ENCODE measurements around the gene LRRC61.
"Not testable (repeated sequence)": the region's sequence is repeated elsewhere in the genome, so short reads cannot be mapped to it uniquely, and the experiment has no call there.

Gene LRRC61

DNA sequence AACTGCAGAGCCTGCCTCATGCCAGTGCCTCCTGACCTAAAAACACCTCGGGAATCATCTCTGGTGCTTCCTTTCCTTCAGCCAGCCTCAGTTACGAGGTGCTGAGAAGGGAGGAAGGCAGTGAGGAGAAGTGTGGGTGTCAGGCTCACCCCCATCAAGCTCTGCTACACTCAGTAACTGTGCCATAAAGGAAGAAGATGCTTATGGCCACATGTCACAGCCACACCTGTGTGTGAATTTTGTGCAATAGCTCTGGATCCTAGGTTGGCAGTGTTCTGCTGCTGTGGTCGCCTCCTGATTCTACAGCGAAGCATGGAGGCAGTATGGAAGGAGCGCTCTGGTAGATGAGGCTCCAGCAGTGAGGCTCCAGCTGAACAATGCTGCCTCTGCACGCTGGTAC is 34.3 kb upstream of the LRRC61 start:
- H3K4me3 ChIP-seq (ENCODE audit: insufficient read depth in 1 of 2, low read depth in 1 of 2, low read length in 2 of 2); H3K27ac ChIP-seq (ENCODE audit: low read length, poor library complexity, severe bottlenecking); H2BK5ac ChIP-seq (ENCODE audit: low read depth, low read length, poor library complexity, severe bottlenecking); H3K23ac ChIP-seq (ENCODE audit: low read length in 2 of 2); H2BK12ac ChIP-seq (ENCODE audit: low read length in 2 of 2); H3K4me2 ChIP-seq (ENCODE audit: low read length, poor library complexity, severe bottlenecking); H2AK5ac ChIP-seq (ENCODE audit: low read length, severe bottlenecking); H3K4me1 ChIP-seq (ENCODE audit: control insufficient read depth, insufficient read depth, low read depth, low read length); H3K36me3 ChIP-seq (ENCODE audit: control insufficient read depth in 1 of 2, insufficient read depth in 2 of 2, low read depth in 1 of 2, low read length in 2 of 2); H3K9ac ChIP-seq (ENCODE audit: low read length); H4K91ac ChIP-seq (ENCODE audit: low read length); H3K27me3 ChIP-seq (ENCODE audit: control insufficient read depth in 1 of 2, insufficient read depth in 1 of 2, low read length in 2 of 2); H3K14ac ChIP-seq (ENCODE audit: low read length in 2 of 2); H3K79me1 ChIP-seq (replicated peaks; ENCODE audit: low read length, poor library complexity, severe bottlenecking); H3K18ac ChIP-seq (ENCODE audit: low read depth in 1 of 2, low read length in 2 of 2); H2BK15ac ChIP-seq (ENCODE audit: low read depth, poor library complexity, severe bottlenecking); DNase-seq; H4K8ac ChIP-seq (ENCODE audit: low read length); H2AFZ ChIP-seq (ENCODE audit: low read depth, low read length); H3K9me3 ChIP-seq (ENCODE audit: control insufficient read depth, low read length); H3K4ac ChIP-seq (ENCODE audit: low read depth in 1 of 2, low read length in 2 of 2); H2BK120ac ChIP-seq (ENCODE audit: low read depth, low read length): not testable (repeated sequence)
- 95% methylated on average over 4 of the region's 6 CpGs for WGBS

DNA sequence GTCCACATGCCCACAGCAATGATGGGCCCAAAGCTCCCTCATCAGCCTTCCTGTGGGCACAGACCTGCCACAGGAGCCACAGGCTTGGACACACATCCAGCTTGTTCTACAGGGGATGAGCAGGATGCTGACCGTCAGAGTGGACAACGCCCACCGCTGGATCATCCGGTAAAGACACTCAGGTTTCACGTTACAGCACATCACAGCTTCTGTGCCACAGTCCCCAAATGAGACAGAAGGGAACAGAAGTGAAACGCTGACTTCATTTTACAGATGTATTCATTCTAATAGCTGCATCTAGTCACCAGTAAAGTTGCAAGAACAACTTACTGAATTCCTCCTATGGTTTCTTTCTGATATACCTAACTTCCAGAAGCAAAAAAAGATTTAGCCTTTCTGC is 32.8 kb upstream of the LRRC61 start:
- H2AK5ac ChIP-seq (ENCODE audit: low read length, severe bottlenecking); H3K36me3 ChIP-seq (ENCODE audit: control insufficient read depth in 1 of 2, insufficient read depth in 2 of 2, low read depth in 1 of 2, low read length in 2 of 2); H3K9me3 ChIP-seq (ENCODE audit: control insufficient read depth, low read length); H3K4me2 ChIP-seq (ENCODE audit: low read length, poor library complexity, severe bottlenecking); H3K4me1 ChIP-seq (ENCODE audit: control insufficient read depth, insufficient read depth, low read depth, low read length); H3K4me3 ChIP-seq (ENCODE audit: insufficient read depth in 1 of 2, low read depth in 1 of 2, low read length in 2 of 2); H2BK15ac ChIP-seq (ENCODE audit: low read depth, poor library complexity, severe bottlenecking); H2BK12ac ChIP-seq (ENCODE audit: low read length in 2 of 2); H3K79me1 ChIP-seq (replicated peaks; ENCODE audit: low read length, poor library complexity, severe bottlenecking); H3K4ac ChIP-seq (ENCODE audit: low read depth in 1 of 2, low read length in 2 of 2); H2AFZ ChIP-seq (ENCODE audit: low read depth, low read length); H4K91ac ChIP-seq (ENCODE audit: low read length); H3K18ac ChIP-seq (ENCODE audit: low read depth in 1 of 2, low read length in 2 of 2); DNase-seq; H3K27ac ChIP-seq (ENCODE audit: low read length, poor library complexity, severe bottlenecking); H4K8ac ChIP-seq (ENCODE audit: low read length); H3K23ac ChIP-seq (ENCODE audit: low read length in 2 of 2); H2BK5ac ChIP-seq (ENCODE audit: low read depth, low read length, poor library complexity, severe bottlenecking); H3K9ac ChIP-seq (ENCODE audit: low read length); H2BK120ac ChIP-seq (ENCODE audit: low read depth, low read length); H3K27me3 ChIP-seq (ENCODE audit: control insufficient read depth in 1 of 2, insufficient read depth in 1 of 2, low read length in 2 of 2); H3K14ac ChIP-seq (ENCODE audit: low read length in 2 of 2): not testable (repeated sequence)
- 61% methylated on average over 6 of the region's 6 CpGs for WGBS

DNA sequence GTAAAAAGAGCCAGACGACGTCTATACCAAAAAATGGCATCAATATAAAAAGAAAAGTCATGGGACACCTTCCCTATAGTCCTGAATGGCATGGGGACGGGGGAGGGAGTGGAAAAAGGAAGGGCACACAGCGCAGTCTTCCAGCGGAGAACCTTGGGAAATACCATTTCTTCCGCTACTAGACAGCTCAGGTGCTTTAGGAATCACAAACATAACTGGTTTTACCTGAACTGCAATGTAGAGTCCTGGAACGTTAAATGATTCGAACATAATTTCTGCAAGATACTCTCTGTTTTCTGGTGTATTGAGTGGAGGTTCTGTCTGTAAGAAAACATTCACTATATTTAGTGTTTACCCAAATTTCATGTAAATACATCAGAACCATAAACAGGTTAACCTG is 28.1 kb upstream of the LRRC61 start:
- not testable (repeated sequence) for H2BK5ac ChIP-seq (ENCODE audit: low read depth, low read length, poor library complexity, severe bottlenecking); H3K4me1 ChIP-seq (ENCODE audit: control insufficient read depth, insufficient read depth, low read depth, low read length); H3K9me3 ChIP-seq (ENCODE audit: control insufficient read depth, low read length); H2BK15ac ChIP-seq (ENCODE audit: low read depth, poor library complexity, severe bottlenecking); H2AK5ac ChIP-seq (ENCODE audit: low read length, severe bottlenecking); H3K9ac ChIP-seq (ENCODE audit: low read length); H2BK120ac ChIP-seq (ENCODE audit: low read depth, low read length); H3K27me3 ChIP-seq (ENCODE audit: control insufficient read depth in 1 of 2, insufficient read depth in 1 of 2, low read length in 2 of 2); H3K4me3 ChIP-seq (ENCODE audit: insufficient read depth in 1 of 2, low read depth in 1 of 2, low read length in 2 of 2); H4K8ac ChIP-seq (ENCODE audit: low read length); H3K4me2 ChIP-seq (ENCODE audit: low read length, poor library complexity, severe bottlenecking); H4K91ac ChIP-seq (ENCODE audit: low read length); H3K36me3 ChIP-seq (ENCODE audit: control insufficient read depth in 1 of 2, insufficient read depth in 2 of 2, low read depth in 1 of 2, low read length in 2 of 2); H3K23ac ChIP-seq (ENCODE audit: low read length in 2 of 2); H3K18ac ChIP-seq (ENCODE audit: low read depth in 1 of 2, low read length in 2 of 2); H2AFZ ChIP-seq (ENCODE audit: low read depth, low read length); DNase-seq; H3K4ac ChIP-seq (ENCODE audit: low read depth in 1 of 2, low read length in 2 of 2); H3K14ac ChIP-seq (ENCODE audit: low read length in 2 of 2); H2BK12ac ChIP-seq (ENCODE audit: low read length in 2 of 2); H3K79me1 ChIP-seq (replicated peaks; ENCODE audit: low read length, poor library complexity, severe bottlenecking); H3K27ac ChIP-seq (ENCODE audit: low read length, poor library complexity, severe bottlenecking)
- 84% methylated on average over 3 of the region's 8 CpGs for WGBS

DNA sequence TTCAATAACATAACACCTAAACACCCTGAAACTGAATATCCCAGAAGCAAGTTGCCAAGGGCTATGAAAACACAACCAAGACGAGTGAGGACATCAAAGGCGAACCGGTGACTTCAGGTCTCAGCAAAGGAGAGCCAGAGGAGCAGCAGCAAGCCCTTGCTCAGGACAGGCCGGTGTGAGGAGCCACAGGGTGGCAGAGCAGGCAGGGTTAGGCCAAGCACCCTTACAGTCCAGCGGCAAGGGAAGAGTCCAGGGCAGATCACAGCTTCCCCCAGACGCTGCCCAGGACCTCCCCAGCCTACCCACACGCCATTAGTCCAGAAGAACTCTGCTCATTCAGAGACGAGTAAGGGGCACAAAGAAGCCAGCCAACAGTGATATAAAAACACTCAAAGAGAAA is 27.5 kb upstream of the LRRC61 start:
- H4K8ac ChIP-seq (ENCODE audit: low read length); H2BK5ac ChIP-seq (ENCODE audit: low read depth, low read length, poor library complexity, severe bottlenecking); H2BK12ac ChIP-seq (ENCODE audit: low read length in 2 of 2); H3K9ac ChIP-seq (ENCODE audit: low read length); H3K79me1 ChIP-seq (replicated peaks; ENCODE audit: low read length, poor library complexity, severe bottlenecking); H3K14ac ChIP-seq (ENCODE audit: low read length in 2 of 2); H2BK15ac ChIP-seq (ENCODE audit: low read depth, poor library complexity, severe bottlenecking); H2AFZ ChIP-seq (ENCODE audit: low read depth, low read length); H3K4me3 ChIP-seq (ENCODE audit: insufficient read depth in 1 of 2, low read depth in 1 of 2, low read length in 2 of 2); H3K9me3 ChIP-seq (ENCODE audit: control insufficient read depth, low read length); H3K27me3 ChIP-seq (ENCODE audit: control insufficient read depth in 1 of 2, insufficient read depth in 1 of 2, low read length in 2 of 2); H3K36me3 ChIP-seq (ENCODE audit: control insufficient read depth in 1 of 2, insufficient read depth in 2 of 2, low read depth in 1 of 2, low read length in 2 of 2); H2AK5ac ChIP-seq (ENCODE audit: low read length, severe bottlenecking); H3K27ac ChIP-seq (ENCODE audit: low read length, poor library complexity, severe bottlenecking); H3K4ac ChIP-seq (ENCODE audit: low read depth in 1 of 2, low read length in 2 of 2); DNase-seq; H3K4me1 ChIP-seq (ENCODE audit: control insufficient read depth, insufficient read depth, low read depth, low read length); H3K18ac ChIP-seq (ENCODE audit: low read depth in 1 of 2, low read length in 2 of 2); H3K23ac ChIP-seq (ENCODE audit: low read length in 2 of 2); H2BK120ac ChIP-seq (ENCODE audit: low read depth, low read length); H4K91ac ChIP-seq (ENCODE audit: low read length); H3K4me2 ChIP-seq (ENCODE audit: low read length, poor library complexity, severe bottlenecking): not testable (repeated sequence)
- WGBS: no CpG with 5 or more reads among the region's 8 CpGs
